Adipocyte (in vitro differentiated cells): Measurements from ENCODE around the gene HECTD1.
"Not testable (repeated sequence)": the region's sequence is repeated elsewhere in the genome, so short reads cannot be mapped to it uniquely, and the experiment has no call there.

ENCODE experiments used
- DNase-seq: peaks from one replicate; pipeline ENCODE4 v3.0.0-alpha.2; 2015; ENCODE audit warnings: low read depth
- H3K27me3 ChIP-seq: replicated peaks from 2 replicates; pipeline ENCODE4 v1.7.0; 2013; ENCODE audit warnings: mild to moderate bottlenecking, low read length, moderate library complexity; ENCODE audit not compliant: control insufficient read depth, insufficient read depth
- H3K36me3 ChIP-seq: 2 replicates; pipeline ENCODE4 v1.7.0; 2013; ENCODE audit warnings: low read length, mild to moderate bottlenecking, moderate library complexity; ENCODE audit not compliant: control insufficient read depth, insufficient read depth, severe bottlenecking
- H3K4me1 ChIP-seq: 2 replicates; pipeline ENCODE4 v1.7.0; 2013; ENCODE audit warnings: mild to moderate bottlenecking, low read length, moderate library complexity; ENCODE audit not compliant: control insufficient read depth, insufficient read depth
- H3K4me3 ChIP-seq: 2 replicates; pipeline ENCODE4 v1.7.0; 2013; ENCODE audit warnings: mild to moderate bottlenecking, low read length, moderate library complexity
- H3K9ac ChIP-seq: 2 replicates; pipeline ENCODE4 v1.7.0; 2013; ENCODE audit warnings: mild to moderate bottlenecking, low read length, moderate library complexity
- H3K9me3 ChIP-seq: 2 replicates; pipeline ENCODE4 v1.7.0; 2013; ENCODE audit warnings: mild to moderate bottlenecking, low read length, moderate library complexity; ENCODE audit not compliant: control insufficient read depth

The HECTD1 gene

DNA sequence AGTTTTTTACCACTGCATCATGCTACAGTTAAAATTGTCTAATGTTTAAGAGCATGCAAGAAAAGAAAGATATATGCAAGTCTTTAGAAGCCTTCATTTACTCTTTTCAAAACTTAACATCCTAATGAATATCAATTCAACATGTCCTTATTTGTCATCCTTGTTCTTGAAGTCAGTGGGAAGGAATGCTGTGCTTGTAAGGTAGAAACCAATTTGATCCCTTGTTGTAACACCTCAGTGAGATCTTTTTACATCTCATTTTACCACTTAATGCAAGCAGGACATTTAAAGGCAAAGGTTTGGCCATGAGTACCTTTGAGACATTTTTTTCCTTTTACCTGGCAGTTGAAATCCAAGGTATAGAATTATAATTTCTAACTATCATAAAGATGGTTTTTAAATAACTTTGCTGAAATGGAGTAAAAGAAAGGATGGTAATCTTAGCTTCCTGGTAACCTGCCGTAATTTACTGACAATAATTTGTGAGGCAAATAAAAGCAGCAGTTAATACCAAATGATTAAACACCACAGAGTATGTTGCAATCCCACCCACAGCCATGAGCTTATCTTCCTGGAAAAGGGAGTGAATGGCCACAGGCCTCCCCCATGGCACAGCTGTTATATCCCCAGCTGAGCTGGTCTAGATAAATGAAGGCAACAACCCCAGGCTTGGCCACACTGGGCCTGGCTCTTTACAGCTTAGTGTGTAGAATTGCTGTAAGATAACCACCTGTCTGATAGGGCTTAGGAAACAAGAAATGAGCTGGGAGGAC is 148.3 kb downstream of the HECTD1 start:
- H3K4me3 ChIP-seq = no peak overlapping the region
- H3K9me3 ChIP-seq = no peaks in the 10 kb centered on the region
- H3K4me1 ChIP-seq = peaks cover 28% of the 10 kb centered on the region
- no peaks in the 10 kb centered on the region for H3K27me3 ChIP-seq
- no peak overlapping the region for H3K9ac ChIP-seq
- peak; percentile 79 for DNase-seq
- H3K36me3 ChIP-seq = no peaks in the 10 kb centered on the region

DNA sequence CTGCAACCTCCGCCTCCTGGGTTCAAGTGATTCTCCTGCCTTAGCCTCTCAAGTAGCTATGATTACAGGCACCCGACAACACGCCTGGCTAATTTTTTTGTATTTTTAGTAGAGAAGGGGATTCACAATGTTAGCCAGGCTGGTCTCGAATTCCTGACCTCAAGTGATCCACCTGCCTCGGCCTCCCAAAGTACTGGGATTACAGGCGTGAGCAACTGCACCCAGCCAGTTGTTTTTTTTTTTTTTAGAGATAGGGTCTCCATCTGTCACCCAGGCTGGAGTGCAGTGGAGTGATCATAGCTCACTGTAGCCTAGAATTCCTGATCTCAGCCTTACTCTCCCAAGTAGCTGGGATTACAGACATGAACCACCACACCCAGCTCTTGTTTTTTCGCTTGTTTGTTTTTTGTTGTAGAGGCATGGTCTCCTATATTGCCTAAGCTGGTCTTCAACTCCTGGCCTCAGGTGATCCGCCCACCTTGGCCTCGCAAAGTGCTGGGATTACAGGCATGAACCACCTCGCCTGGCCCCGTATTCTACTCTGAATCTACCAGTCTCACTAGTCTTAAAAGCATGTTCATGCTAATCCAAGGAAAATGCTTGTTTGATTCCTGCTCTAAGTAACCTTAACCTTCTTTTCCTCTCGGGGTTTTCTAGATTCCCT is 149.8 kb downstream of the HECTD1 start:
- no peak overlapping the region for H3K9ac ChIP-seq
- H3K4me3 ChIP-seq = no peak overlapping the region
- no peaks in the 10 kb centered on the region for H3K36me3 ChIP-seq
- H3K4me1 ChIP-seq = peaks cover 42% of the 10 kb centered on the region
- H3K9me3 ChIP-seq = no peaks in the 10 kb centered on the region
- H3K27me3 ChIP-seq = no peaks in the 10 kb centered on the region
- DNase-seq = no peak

DNA sequence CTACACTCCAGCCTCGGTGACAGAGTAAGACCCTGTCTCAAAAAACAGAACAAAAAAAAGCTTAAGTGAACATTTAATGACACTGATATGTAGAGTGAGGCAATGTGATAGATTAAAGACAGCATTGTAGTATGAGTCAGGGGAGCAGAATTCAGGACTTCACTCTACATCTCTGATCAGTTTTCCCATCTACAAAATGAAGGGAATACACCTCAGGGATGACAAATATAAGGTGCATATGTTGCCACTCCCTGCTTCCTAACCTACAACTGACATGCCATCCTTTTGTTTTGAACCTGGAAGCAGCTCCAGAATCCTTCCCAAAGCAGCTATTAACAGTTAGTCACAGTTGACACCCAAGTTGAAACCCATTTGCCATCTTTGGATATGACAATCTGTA is 150.6 kb downstream of the HECTD1 start:
- Histone ChIP-seq H3K36me3 (no peaks in the 10 kb centered on the region), H3K9ac (no peak overlapping the region), H3K27me3 (no peaks in the 10 kb centered on the region), H3K4me3 (no peak overlapping the region), H3K4me1 (peaks cover 42% of the 10 kb centered on the region), H3K9me3 (no peaks in the 10 kb centered on the region)
- no peak for DNase-seq

DNA sequence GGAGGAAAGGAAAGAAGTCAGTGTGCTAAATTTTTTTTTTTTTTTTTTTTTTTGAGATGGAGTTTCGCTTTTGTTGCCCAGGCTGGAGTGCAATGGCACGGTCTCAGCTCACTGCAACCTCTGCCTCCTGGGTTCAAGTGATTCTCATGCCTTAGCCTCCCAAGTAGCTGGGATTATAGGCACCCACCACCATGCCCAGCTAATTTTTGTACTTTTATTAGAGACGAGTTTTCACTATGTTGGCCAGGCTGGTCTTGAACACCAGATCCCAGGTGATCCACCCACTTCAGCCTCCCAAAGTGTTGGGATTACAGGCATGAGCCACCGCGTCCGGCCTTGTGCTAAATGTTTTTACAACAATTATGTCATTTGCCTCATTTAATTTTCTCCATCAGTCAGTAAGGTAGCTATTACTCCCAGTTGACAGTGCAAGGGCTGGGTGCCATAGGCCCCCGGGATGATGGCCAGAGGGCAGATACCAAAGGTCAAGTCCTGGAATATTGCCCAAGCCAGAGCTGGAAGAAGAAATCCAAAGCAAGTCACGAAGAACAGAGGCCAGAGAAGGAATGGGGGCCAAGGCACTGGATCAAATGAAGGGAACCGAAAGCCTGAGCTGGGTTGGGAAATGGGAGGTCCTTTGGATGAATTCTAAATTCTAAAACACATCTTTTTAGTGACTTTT is 154.5 kb downstream of the HECTD1 start:
- H3K4me3 ChIP-seq, H3K9me3 ChIP-seq, H3K36me3 ChIP-seq, DNase-seq, H3K9ac ChIP-seq, H3K27me3 ChIP-seq: not testable (repeated sequence)
- H3K4me1 ChIP-seq = peaks cover 33% of the 10 kb centered on the region

DNA sequence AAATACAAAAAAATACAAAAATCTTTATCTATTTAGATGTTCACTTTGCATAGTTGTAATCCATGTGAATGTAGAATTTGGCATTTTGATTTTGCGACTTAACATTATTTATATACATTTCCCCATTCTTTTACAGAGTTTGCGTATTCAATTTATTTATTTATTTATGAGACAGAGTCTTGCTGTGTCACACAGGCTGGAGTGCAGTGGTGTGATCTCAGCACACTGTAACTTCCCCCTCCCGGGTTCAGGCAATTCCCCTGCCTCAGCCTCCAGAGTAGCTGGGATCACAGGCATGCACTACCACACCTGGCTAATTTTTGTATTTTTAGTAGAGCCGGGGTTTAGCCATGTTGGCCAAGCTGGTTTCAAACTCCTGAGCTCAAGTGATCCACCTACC is 156.1 kb downstream of the HECTD1 start:
- Histone ChIP-seq H3K27me3 (no peaks in the 10 kb centered on the region), H3K9ac (no peak overlapping the region), H3K36me3 (no peaks in the 10 kb centered on the region), H3K4me3 (no peak overlapping the region), H3K4me1 (peaks cover 33% of the 10 kb centered on the region), H3K9me3 (no peaks in the 10 kb centered on the region)
- DNase-seq = no peak

DNA sequence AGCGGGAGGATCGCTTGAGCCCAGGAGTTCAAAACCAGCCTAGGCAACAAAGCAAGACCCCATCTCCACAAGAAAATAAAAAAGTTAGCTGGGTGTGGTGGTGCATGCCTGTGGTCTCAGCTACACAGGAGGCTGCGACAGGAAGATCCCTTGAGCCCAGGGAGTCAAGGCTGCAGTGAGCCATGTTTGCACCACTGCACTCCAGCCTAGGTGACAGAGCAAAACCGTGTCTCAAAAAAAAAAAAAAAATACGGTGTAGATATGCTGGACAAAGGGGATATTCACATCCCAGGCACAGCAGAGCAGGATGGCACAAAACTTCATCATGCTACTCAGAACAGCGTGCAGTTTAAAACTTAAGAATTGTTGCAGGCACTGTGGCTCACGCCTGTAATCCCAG is 156.6 kb downstream of the HECTD1 start:
- no peak overlapping the region for H3K4me3 ChIP-seq
- no peak for DNase-seq
- H3K9me3 ChIP-seq = no peaks in the 10 kb centered on the region

More for the DNA sequence above, 156.6 kb downstream of the HECTD1 start:
- H3K4me1 ChIP-seq = peaks cover 33% of the 10 kb centered on the region
- no peaks in the 10 kb centered on the region for H3K27me3 ChIP-seq
- H3K36me3 ChIP-seq = no peaks in the 10 kb centered on the region
- H3K9ac ChIP-seq = no peak overlapping the region
